Measurements from ENCODE around the gene USH1C. TPM values are rescaled to one million over a fixed set of nuclear protein-coding genes. Genes with fewer than 3 reads are reported as not detected.

The USH1C gene
- total RNA-seq, 4 donors from 2014 or later = not detected

GRCh38 chr11:17486646-17487045 lies 57.6 kb downstream of the USH1C start:
- no peaks in the 10 kb centered on the region for H3K4me1 ChIP-seq
- H3K4me3 ChIP-seq = no peak overlapping the region
- H3K36me3 ChIP-seq = no peaks in the 10 kb centered on the region
- H3K27me3 ChIP-seq = peaks cover 0 to 28% (median 0%) of the 10 kb centered on the region in 4 donors
- intact Hi-C loops (cut with DNase I) = no loop called here
- no peak overlapping the region for H3K27ac ChIP-seq (replicated peaks in 1 of 4)
- TF ChIP-seq, protein P1, sequence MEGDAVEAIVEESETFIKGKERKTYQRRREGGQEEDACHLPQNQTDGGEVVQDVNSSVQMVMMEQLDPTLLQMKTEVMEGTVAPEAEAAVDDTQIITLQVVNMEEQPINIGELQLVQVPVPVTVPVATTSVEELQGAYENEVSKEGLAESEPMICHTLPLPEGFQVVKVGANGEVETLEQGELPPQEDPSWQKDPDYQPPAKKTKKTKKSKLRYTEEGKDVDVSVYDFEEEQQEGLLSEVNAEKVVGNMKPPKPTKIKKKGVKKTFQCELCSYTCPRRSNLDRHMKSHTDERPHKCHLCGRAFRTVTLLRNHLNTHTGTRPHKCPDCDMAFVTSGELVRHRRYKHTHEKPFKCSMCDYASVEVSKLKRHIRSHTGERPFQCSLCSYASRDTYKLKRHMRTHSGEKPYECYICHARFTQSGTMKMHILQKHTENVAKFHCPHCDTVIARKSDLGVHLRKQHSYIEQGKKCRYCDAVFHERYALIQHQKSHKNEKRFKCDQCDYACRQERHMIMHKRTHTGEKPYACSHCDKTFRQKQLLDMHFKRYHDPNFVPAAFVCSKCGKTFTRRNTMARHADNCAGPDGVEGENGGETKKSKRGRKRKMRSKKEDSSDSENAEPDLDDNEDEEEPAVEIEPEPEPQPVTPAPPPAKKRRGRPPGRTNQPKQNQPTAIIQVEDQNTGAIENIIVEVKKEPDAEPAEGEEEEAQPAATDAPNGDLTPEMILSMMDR (IDR thresholded peaks at IDR 0.05) = no peak
- TF ChIP-seq EP300 (IDR thresholded peaks at IDR 0.05) (no peak), POLR2A (IDR thresholded peaks at IDR 0.05; ENCODE audit: low read depth) (no peak), POLR2AphosphoS5 (IDR thresholded peaks at IDR 0.05) (no peak)
- 90% methylated on average over 5 of the region's 5 CpGs for WGBS
- no peak for DNase-seq (ENCODE audit: extremely low spot score)
- peaks cover 0 to 4% (median 0%) of the 10 kb centered on the region in 4 donors for H3K9me3 ChIP-seq

DNA sequence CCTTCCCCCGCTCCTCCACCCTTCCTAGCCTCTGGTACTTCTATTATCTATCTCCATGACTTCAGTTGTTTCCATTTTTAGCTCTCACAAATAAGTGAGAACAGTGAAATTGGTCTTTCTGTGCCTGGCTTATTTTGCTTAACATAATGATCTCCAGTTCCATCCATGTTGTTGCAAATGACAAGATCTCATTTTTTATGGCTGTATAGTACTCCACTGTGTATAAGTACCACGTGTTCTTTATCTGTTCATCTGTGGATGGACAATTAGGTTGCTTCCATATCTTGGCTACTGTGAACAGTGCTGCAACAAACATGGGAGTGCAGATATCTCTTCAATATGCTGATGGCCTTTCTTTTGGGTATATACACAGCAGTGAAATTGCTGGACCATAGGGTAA lies 60.7 kb downstream of the USH1C start:
- no peak for DNase-seq (ENCODE audit: extremely low spot score)
- 80% methylated on average over 2 of the region's 2 CpGs for WGBS
- Histone ChIP-seq H3K27ac (replicated peaks in 1 of 4) (no peak overlapping the region), H3K36me3 (no peaks in the 10 kb centered on the region), H3K4me1 (peaks cover 0 to 8% (median 3%) of the 10 kb centered on the region in 4 donors), H3K4me3 (no peak overlapping the region), H3K9me3 (peaks cover 0 to 4% (median 0%) of the 10 kb centered on the region in 4 donors), H3K27me3 (peaks cover 0 to 14% (median 0%) of the 10 kb centered on the region in 4 donors)
- no peak for TF ChIP-seq POLR2AphosphoS5 (IDR thresholded peaks at IDR 0.05)
- no peak for TF ChIP-seq EP300 (IDR thresholded peaks at IDR 0.05)
- no peak for TF ChIP-seq POLR2A (IDR thresholded peaks at IDR 0.05; ENCODE audit: low read depth)
- intact Hi-C loops (cut with DNase I) = loop anchor here (5.0 kb wide), 1 partner anchor 76 kb away; no protein-coding TSS in a partner anchor

DNA sequence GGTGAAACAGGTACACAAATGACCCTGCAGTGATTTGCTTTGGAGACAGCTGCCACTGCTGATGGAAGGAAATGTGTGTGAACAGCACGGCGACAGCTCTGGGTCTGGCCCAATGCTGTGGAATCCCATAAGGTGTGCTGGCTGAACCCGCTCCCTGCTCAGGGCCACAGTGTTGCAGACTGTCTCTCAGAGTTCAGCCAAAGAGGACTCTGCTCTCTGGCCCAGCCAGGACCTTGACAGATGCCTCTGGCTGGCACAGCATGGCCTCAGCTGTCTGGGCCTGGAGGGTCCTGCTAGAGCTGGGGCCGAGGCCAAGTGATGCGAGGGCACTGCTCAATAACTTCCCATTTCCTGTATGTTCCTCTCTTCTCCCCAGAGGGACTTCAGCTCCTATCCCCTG lies 62.3 kb downstream of the USH1C start:
- WGBS = 70% methylated on average over 2 of the region's 5 CpGs
- H3K27me3 ChIP-seq = peaks cover 0 to 30% (median 2%) of the 10 kb centered on the region in 4 donors
- peaks cover 0 to 9% (median 3%) of the 10 kb centered on the region in 4 donors for H3K4me1 ChIP-seq
- H3K27ac ChIP-seq (replicated peaks in 1 of 4) = no peak overlapping the region
- TF ChIP-seq EP300 (IDR thresholded peaks at IDR 0.05) = no peak
- no peak for TF ChIP-seq POLR2AphosphoS5 (IDR thresholded peaks at IDR 0.05)
- no peak for TF ChIP-seq POLR2A (IDR thresholded peaks at IDR 0.05; ENCODE audit: low read depth)
- TF ChIP-seq, protein P1 (IDR thresholded peaks at IDR 0.05) = no peak
- DNase-seq (ENCODE audit: extremely low spot score) = no peak
- no peaks in the 10 kb centered on the region for H3K36me3 ChIP-seq
- peaks cover 0 to 4% (median 0%) of the 10 kb centered on the region in 4 donors for H3K9me3 ChIP-seq
- intact Hi-C loops (cut with DNase I) = loop anchor here (5.0 kb wide), 1 partner anchor 75 kb away; no protein-coding TSS in a partner anchor
- H3K4me3 ChIP-seq = no peak overlapping the region

DNA sequence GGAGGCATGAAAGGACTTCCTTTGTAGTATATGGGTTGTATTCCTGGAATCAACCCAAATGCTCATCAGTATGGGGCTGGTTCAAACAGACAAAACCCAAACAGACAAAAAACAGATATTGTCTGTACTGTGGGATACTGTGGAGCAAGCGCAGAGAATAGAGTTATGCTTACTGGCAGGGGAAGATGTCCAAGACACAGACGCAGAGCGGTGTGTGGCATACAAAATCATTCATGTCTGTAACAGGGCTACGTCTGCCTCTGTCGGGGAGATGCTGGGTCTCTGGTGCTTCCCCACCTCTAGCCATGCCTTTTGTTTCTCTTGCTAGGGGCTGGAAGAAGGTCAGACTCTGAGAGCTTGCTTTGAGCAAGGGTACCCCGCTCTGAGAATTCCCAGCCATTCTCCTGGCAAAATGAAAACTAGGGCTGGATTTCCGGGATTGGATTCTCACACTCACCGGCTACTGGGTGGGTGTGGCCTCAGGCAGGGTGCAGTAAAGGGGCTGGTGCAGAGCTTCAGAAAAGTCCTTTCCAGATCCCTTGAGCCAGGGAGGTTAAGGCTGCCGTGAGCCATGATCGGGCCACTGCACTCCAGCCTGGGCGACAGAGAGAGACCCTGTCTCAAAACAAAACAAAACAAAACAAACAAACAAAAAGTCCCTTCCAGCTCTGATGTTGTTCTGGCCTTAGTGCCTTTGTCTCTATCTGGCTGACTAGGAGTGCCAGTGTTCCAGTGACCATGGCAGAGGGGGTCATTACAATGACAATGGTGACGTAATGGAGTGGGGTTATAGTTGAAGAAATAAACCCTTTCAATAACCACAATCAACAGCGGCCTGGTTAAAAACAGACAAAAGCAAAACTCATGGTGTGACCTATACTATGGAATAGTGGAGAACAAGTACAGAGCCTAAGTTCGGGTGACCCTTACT lies 64.7 kb downstream of the USH1C start:
- Histone ChIP-seq H3K4me1 (peaks cover 0 to 22% (median 14%) of the 10 kb centered on the region in 4 donors), H3K9me3 (peaks cover 0 to 4% (median 0%) of the 10 kb centered on the region in 4 donors), H3K27me3 (peaks cover 0 to 53% (median 12%) of the 10 kb centered on the region in 4 donors), H3K27ac (replicated peaks in 1 of 4) (no peak overlapping the region), H3K36me3 (no peaks in the 10 kb centered on the region), H3K4me3 (no peak overlapping the region)
- intact Hi-C loops (cut with DNase I) = loop anchor here (5.0 kb wide), 1 partner anchor 72 kb away; no protein-coding TSS in a partner anchor
- WGBS = 24% methylated on average over 14 of the region's 14 CpGs
- DNase-seq (ENCODE audit: extremely low spot score) = no peak
- TF ChIP-seq, protein P1 (IDR thresholded peaks at IDR 0.05) = no peak
- no peak for TF ChIP-seq POLR2A (IDR thresholded peaks at IDR 0.05; ENCODE audit: low read depth)
- TF ChIP-seq EP300 (IDR thresholded peaks at IDR 0.05) = no peak
- no peak for TF ChIP-seq POLR2AphosphoS5 (IDR thresholded peaks at IDR 0.05)

- TF ChIP-seq EP300 (IDR thresholded peaks at IDR 0.05) = no peak
- no peak for TF ChIP-seq POLR2AphosphoS5 (IDR thresholded peaks at IDR 0.05)
- no peak for TF ChIP-seq POLR2A (IDR thresholded peaks at IDR 0.05; ENCODE audit: low read depth)
- TF ChIP-seq, protein P1 (IDR thresholded peaks at IDR 0.05) = no peak
Observed at GRCh38 chr11:17478070-17478469, 66.1 kb downstream of the USH1C start.

More at GRCh38 chr11:17478070-17478469, 66.1 kb downstream of the USH1C start:
- DNase-seq (ENCODE audit: extremely low spot score) = no peak
- H3K9me3 ChIP-seq = no peaks in the 10 kb centered on the region
- intact Hi-C loops (cut with DNase I) = no loop called here
- H3K4me3 ChIP-seq = no peak overlapping the region
- H3K27me3 ChIP-seq = peaks cover 0 to 68% (median 12%) of the 10 kb centered on the region in 4 donors
- 52% methylated on average over 6 of the region's 6 CpGs for WGBS
- peaks cover 0 to 22% (median 14%) of the 10 kb centered on the region in 4 donors for H3K4me1 ChIP-seq
- no peaks in the 10 kb centered on the region for H3K36me3 ChIP-seq
- no peak overlapping the region for H3K27ac ChIP-seq (replicated peaks in 1 of 4)
